Bronchial epithelial cell (primary cell): Measurements from ENCODE around the gene HTRA3. TPM values are rescaled to one million over a fixed set of nuclear protein-coding genes. Genes with fewer than 3 reads are reported as not detected.

Source experiments
- DNase-seq: peaks from one replicate; pipeline ENCODE4 v3.0.0-alpha.2; 2010; ENCODE audit warnings: low read depth
- FAIRE-seq: peaks from 2 replicates; lab custom pipeline; 2011; peaks lifted over from hg19 to GRCh38; lab: Jason Lieb, UNC
- H3K27me3 ChIP-seq: 2 replicates; pipeline ENCODE4 v1.5.1; 2011; ENCODE audit warnings: low read length; ENCODE audit not compliant: control insufficient read depth, insufficient read depth
- H3K36me3 ChIP-seq: 2 replicates; pipeline ENCODE4 v1.5.1; 2011; ENCODE audit warnings: low read length; ENCODE audit not compliant: control insufficient read depth, insufficient read depth
- H3K4me3 ChIP-seq: 2 replicates; pipeline ENCODE4 v1.5.1; 2011; ENCODE audit warnings: mild to moderate bottlenecking, low read depth, low read length, control low read depth
- CTCF ChIP-seq: IDR thresholded peaks from 2 replicates; pipeline ENCODE4 v1.5.1; 2011; ENCODE audit warnings: mild to moderate bottlenecking, moderate library complexity, low read length, control low read depth, inconsistent platforms; ENCODE audit not compliant: insufficient read depth, severe bottlenecking
- total RNA-seq: library from RNA; depleted of rRNA; stranded (reverse); fragments of >200 nt; gene quantifications from 2 replicates; pipeline ENCODE4 v1.2.1, GENCODE V29; 2014

Gene HTRA3
- total RNA-seq, 1 donor from 2014 or later = 0.26 TPM

GRCh38 chr4:8351931-8352367 lies 82.4 kb downstream of the HTRA3 start:
- TF ChIP-seq CTCF = no peak
- Histone ChIP-seq H3K27me3 (peaks cover 2% of the 10 kb centered on the region), H3K4me3 (no peak overlapping the region), H3K36me3 (no peaks in the 10 kb centered on the region)
- DNase-seq (no peak), FAIRE-seq (no peak)

DNA sequence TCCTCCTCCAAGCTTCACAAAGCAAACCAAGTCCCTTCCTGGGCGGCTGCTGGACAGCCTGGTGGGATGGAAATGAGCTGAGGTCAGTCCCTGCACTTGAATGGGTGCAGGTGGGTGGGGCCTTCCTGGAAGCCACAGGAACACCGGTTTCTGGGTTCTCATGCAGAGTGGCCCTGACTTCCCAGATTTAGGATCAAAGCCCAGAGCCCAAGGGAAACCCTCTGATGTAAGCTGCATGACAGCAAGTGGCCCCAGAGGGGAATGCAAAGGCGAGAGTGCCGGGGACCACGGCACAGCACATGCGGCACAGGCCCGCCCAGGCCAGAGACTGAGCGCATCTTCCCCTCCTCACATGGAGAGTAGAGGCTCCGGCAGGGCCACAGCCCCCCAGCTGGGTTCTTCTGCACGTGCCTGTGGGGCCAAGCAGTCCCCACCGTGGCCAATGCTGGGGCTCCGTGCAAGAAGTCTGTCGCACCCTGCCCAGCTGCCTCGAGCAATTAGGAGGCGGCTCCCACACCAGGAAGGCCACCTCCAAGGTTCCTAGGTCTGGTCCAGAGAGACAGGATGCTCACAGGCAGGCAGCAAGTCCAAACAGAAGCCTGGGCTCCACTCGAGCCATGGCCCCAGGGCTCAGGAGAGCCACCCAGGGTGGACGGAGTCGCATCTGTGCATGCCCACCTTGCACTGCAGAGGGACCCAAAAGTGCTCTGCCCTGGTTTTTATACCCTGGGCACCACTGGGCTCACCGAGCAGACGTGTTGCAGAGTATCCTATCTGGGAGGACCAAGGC lies 83.0 kb downstream of the HTRA3 start:
- no peaks in the 10 kb centered on the region for H3K27me3 ChIP-seq
- TF ChIP-seq CTCF = no peak
- H3K4me3 ChIP-seq = no peak overlapping the region
- FAIRE-seq (no peak), DNase-seq (no peak)
- no peaks in the 10 kb centered on the region for H3K36me3 ChIP-seq

- Histone ChIP-seq H3K27me3 (no peaks in the 10 kb centered on the region), H3K36me3 (no peaks in the 10 kb centered on the region), H3K4me3 (no peak overlapping the region)
- TF ChIP-seq CTCF = no peak
- FAIRE-seq (peak; percentile 75), DNase-seq (no peak)
These were observed 83.7 kb downstream of the HTRA3 start for GRCh38 chr4:8353158-8353669.

GRCh38 chr4:8353912-8354453 lies 84.4 kb downstream of the HTRA3 start:
- H3K4me3 ChIP-seq = no peak overlapping the region
- H3K27me3 ChIP-seq = no peaks in the 10 kb centered on the region
- peak; percentile 23 for FAIRE-seq
- no peaks in the 10 kb centered on the region for H3K36me3 ChIP-seq
- DNase-seq = no peak
- no peak for TF ChIP-seq CTCF

GRCh38 chr4:8355306-8355705 lies 85.8 kb downstream of the HTRA3 start:
- peak; percentile 82 for DNase-seq
- Histone ChIP-seq H3K27me3 (no peaks in the 10 kb centered on the region), H3K36me3 (no peaks in the 10 kb centered on the region), H3K4me3 (no peak overlapping the region)
- no peak for TF ChIP-seq CTCF
- no peak for FAIRE-seq
